RPMI7951 (cell line): Measurements from ENCODE around the gene DMD. TPM values are rescaled to one million over a fixed set of nuclear protein-coding genes. Genes with fewer than 3 reads are reported as not detected.

Experiments used
- DNase-seq: peaks from one replicate; pipeline ENCODE4 v3.0.0-alpha.2; 2012; ENCODE audit warnings: low read depth
- total RNA-seq: library from RNA; depleted of rRNA; stranded (reverse); fragments of >200 nt; shearing (Covaris generic); gene quantifications from 2 replicates; pipeline ENCODE4 v1.2.3, GENCODE V29; 2014

The DMD gene
- total RNA-seq, 1 experiment from 2014 or later = 2.0 TPM

DNA sequence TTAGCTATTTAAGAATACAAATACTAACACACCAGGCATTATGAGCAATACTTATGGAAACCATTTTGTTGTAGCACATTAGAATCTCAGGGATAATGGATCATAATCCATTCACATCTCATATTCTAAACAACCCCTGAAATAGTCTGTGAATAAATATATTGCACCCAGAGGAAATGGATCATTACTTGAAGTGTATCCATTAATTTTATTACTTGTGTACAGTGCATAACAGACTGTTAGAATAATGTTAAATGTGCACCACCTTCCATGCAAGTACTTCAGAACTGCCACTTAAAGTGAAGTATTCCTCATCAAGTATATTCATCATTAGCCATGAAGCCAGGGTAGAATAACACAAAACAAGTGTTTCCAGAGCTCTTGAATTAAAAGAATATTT is 715.5 kb downstream of the DMD start:
- no peak for DNase-seq

DNA sequence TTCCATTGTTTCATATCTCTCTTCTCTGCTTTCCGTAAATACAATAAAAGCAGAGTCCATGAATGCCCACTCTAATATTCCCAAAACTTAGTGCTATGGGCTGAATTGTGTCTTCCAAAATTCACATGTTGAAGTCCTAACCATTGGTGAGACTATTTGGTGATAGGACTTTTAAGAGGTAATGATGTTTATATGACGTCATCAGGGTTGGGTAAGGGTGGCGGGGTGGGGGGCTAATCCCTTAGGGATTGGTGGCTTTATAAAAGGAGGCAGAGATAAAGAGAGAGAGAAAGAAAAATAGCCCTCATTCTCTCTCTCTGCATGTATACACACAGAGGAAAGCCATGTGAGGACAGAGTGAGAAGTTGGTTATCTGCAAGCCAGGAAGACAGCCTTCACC is 722.2 kb downstream of the DMD start:
- DNase-seq = no peak

DNA sequence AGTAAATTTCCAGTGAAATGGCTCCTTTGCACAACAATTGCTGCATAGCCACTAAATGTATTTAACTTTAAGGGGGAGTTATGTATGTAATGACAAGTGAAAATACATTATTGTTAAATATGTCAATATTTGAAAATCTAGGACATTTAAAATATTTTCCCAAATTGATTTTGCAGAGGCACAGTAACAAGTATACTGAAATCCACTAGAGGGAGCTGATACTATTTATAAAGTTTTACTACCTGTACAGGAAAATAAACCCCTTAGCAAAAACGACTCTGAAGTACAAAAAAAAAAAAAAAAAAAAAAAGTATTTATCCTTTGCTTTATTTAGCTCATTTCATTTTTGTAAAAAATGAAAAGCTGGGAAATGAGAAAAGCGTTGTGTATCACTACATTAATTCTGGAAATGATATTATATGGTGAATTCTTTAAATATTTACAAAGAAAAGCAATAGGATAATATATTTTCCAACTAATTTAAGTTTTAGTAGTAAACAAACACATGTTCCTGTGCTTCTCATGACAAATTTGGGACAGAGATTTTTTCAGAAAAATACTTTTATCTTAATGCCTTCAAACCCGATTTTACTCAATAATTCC is 727.7 kb downstream of the DMD start:
- no peak for DNase-seq

DNA sequence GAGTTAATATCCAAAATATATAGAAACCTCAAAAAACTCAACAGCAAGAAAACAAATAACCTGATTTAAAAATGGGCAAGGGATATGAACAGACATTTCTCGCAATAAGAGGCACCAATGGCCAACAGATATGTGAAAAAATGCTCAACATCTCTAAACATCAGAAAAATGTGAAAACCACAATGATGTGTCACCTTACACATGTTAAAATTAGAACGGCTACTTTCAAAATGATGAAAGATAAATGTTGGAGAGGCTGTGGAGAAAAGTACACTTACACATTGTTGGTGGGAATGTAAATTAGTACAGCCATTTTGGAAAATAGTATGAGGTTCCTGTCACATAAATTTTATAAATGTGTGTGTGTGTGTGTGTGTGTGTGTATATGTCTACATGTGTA is 731.3 kb downstream of the DMD start:
- no peak for DNase-seq

DNA sequence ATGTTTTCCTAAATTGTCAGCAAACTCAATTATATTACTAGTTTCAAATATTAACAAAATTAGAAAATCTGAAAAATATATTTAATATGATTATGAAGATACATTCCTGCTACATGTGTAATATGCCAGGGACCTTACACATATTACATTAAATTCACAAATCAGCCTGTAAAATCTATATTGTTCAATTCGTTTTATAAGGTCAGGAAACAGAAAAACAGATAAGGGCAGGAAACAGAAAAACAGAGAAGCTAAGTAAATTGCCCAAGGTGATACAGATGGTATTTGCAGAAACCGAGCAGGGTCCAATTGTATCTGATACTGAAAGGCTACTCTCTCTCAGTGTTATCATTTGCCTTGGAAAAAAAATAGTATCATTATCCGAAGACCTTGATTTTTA is 739.0 kb downstream of the DMD start:
- DNase-seq = no peak

DNA sequence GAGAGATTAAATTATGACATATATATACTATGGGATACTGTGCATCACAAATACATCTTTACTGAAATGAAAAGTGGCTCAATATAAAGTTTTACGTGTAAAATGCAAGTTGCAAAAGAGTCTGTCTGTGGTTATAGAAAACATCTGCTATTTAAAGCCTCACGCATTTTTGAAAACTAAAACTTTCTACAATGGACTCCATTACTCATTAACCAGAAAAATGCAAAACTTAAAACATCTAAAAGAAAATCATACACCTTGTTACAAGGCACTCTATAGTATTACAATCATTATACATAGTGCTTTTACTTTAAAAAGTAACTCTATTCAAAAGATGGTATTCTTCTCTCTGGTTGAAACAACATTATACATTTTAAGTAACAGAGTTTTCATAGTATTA is 755.6 kb downstream of the DMD start:
- no peak for DNase-seq

DNA sequence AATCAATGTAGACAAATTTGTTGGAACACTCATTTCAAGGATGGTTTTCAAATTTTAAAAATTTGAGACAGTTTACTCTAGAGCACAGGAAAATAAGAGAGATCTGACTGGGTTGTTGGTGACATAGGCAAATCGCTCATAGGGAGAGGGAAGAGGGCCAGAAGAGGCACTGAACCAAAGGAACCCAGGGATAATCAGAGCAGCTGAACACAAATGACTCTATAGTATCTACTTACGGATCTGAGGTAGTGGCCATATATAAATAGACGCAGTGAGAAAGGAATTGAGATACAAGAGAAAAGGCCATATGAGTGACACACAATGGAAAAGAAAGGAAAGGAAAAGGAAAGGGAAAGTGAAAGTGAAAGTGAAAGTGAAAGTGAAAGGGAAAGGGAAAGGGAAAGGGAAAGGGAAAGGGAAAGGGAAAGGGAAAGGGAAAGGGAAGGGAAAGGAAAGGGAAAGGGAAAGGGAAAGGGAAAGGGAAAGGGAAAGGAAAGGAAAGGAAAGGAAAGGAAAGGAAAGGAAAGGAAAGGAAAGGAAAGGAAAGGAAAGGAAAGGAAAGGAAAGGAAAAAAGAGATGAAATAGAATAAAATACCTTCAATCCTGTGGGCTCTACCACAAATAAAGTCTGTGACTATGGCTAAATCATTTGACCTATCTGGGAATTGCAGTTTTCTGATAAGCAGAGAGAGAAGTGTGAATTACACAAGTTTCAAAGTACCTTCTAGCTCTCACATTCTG is 759.2 kb downstream of the DMD start:
- DNase-seq = no peak

DNA sequence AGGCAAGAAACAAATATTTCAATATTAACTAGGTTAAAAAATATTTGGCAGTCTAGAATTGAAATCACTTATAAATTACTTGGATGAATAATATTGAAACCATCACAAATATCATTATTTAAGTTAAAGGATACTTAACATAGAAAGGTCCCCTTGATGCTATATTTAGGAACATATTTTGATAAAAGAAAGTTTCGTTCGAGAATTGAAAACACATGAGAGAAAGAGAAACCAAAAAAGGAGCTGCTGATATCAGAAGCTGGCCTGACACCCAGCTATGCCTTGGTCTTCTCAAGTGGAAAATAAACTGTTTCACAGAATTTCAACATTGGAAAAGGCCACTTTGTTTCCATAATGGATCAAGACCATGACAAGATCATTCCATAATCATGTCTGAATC is 762.4 kb downstream of the DMD start:
- DNase-seq = no peak

DNA sequence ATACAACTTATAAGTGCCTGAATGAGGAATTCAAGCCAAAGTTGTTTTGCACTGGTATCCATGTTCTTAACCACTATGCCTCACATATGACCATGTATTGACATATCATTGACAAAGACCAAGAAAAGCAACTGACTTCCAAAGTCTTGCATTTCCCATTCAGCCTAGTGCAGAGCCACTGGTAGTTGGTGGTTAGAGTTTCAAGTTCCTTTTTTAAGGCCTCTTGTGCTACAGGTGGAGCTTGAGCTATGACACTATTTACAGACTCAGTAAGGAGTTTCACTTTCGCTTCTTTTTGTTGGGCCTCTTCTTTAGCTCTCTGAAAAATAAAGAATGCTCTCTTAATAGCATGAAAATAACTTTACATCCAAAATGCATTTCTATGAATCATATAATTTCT is 763.0 kb downstream of the DMD start:
- DNase-seq = no peak

DNA sequence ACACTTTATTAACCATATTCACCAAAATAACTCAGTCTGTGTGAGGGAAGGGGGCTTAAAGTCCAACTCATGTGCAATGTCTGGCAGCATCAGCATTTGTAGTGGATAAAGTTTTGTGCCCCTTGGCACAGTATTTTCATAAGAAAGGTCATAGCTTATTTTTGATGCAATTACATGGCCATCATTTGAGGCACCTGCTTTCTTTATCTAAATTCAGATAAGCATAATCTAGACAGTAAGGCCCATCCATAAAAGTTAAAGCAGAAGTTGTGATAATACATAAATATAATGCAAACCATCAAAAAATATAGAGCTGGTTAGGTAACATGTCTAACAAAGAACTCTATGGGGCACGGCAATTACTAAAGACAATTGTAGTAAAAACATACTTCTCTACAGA is 763.7 kb downstream of the DMD start:
- DNase-seq = no peak

DNA sequence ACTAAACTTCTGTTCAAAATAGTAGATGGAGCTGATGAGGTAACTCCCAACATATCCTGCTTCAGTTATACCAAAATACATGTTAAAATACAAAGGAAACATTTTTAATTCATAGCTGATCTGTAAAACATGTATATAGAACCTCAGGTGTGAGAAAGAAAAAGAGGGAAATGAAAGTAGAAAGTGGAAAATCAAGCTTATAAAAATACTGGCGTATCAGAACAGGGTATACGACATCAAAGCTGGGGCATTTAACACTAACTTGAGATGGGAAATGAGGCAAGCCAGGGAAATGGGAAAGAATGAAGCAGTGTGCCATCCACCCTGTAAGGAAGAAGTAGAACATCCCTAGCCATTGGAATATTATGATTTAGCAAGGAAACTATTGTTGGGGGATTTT is 767.5 kb downstream of the DMD start:
- no peak for DNase-seq

DNA sequence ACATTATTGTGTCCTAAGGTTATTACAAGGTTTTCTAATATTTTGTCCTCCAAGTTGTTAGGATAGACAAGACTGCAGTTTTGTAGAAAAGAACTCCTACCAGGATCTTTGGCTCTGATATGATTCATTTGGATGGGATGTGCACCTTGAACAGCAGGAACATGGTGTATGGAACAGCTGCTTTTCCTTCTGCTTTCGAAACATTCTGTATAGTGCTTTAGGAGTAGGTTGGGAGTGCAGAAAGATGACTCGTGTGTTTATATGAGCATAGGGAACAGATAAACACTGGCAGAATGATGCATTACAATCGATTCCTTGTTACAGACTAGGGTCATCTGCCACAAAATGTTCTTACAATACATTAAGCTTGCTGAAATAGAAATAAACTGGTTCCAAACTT is 790.1 kb downstream of the DMD start:
- no peak for DNase-seq

DNA sequence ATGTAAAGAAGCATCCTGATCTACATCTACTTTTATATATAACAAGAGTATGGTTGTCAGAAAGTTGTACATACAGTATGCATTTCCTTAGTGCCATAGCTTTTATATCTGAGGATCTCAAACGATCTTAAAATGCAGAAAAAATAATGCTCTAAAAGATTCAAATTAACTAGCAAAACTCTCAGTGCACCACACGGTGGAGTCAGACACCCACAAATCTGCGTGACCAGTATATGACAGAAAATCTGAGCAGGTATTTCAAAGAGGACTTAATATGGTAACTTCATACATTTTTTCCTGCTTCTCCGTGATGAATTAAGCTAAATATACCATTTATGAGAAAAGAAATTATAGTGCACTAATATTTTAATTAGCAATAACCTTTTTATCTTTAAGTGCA is 803.0 kb downstream of the DMD start:
- DNase-seq = no peak

DNA sequence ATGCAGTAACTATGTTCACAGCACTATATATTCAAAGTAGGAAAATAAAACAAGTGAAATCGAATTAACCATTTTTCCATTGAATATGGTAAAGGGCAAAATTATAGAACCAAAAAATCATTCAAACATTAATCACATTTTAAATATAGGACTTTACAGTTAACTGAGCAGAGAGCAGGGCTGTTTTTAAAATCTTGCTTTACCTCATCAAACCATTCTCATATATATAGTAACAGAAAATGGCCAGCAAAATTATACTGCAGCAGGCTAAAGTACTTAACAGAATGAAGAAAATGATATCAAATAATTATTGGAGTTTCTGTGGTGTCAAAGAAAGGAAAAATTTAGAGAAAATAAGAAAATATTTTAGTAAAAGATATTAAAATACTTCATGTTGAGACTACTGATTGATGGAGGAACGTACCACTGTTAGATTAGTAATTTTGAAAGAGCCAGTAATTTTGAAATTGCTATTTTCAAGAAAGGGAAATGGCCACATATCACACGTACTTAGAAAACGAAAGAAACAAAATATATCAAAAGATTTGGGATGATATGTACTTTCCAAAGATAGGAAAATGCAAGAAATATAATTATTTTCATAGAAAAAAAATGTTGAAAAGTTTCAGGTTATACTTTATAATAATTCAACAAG is 813.7 kb downstream of the DMD start:
- no peak for DNase-seq

DNA sequence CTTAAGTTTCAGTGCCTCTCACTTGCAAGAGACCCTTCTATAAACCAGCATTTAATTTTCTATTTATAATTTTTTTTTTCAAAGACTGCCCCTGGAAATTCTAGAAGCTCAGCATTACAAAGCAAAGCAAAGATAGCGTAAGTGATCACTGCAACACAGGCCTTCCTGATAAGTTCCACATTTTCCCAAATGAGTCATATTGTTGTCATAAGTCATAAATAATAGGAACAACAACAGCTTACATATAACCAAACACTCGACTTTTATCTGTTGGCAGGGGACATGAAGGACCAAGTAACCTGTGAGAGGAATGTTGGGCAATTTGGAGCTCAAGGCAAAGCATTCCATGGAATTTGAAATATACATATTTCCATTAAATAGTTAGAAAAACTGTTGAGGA is 815.5 kb downstream of the DMD start:
- no peak for DNase-seq

DNA sequence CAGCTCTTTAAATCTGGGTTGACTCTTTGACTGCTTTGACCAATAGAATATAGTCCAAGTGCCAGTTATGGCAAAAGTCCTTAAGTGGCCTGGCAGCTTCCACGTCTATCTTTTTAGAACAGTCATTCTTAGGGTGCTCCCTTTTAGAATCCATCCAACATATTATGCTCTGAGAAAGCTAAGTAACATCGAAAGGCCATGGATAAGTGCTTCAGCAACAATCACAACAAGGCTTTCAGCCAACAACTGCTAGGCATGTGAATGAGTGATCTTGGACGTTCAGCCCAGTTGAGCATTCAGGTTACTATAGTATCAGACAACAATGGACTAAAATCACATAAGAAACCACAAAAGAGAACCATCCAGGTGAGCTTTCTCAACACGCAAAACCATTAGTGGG is 818.7 kb downstream of the DMD start:
- no peak for DNase-seq

DNA sequence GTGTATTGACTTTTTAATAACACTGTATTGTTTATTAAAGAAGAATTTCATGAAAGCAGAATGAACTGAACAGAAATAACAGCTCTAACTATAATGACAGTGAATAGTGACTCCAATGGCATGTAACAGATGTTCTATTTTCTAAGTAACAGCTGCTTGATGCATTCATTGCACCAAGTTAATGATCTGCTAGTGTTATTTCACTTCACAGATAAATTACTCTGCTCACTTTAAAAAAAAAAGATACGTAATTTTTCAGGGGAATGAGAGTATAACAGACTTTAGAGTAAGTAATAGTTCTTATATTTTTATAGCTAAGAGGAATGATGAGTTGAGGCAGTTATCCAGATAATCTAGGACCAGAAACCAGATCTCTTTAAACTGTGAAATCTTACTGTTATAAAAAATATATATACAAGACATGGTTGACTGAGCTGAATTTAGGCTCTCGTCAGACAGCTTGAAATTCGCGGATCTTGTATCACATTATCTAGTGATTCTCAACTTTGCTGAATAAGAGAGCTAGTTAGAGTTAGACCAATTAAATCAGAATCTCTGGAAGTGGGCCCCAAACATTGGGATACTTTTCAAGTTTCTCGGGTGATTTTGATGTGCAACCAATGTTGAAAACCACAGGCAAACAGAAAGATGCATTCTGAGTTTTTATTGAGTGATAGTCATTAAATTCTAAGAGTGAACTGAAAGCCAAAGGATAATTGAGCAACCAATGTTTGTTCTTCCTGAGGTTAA is 840.7 kb downstream of the DMD start:
- no peak for DNase-seq

DNA sequence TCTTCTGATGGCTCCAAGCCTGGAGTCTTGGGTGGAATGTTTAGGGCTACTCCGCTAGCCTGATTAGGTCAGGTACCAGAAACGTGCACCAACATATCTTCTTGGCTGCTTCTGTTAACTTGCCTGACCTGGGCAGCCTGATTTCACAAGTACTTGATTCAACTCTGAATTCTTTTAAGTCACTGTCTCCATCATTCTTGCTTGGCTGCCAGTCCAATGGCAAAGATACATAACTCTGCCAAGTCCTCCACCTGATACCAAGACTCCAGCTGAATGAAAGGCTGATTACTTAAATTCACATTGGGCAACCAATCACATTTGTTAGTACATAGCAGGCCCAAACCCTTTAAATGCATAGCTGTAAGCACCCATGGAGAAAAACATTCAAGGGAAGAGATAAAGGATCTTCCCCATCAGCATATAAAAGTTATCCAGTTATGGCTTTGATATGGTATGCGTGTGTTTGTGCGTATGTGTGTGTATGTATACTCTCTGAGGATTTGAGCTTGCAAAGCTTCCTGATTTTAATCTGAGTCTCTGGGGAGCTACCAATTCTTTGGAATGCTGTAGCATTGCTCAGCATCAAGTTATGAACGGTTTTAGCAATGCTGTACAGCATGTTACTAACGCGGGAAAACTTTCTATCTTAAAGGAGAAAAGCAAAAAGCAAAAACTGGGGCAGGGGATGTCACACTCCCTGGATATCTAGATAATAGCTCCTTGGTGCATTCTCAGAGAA is 917.2 kb downstream of the DMD start:
- no peak for DNase-seq

DNA sequence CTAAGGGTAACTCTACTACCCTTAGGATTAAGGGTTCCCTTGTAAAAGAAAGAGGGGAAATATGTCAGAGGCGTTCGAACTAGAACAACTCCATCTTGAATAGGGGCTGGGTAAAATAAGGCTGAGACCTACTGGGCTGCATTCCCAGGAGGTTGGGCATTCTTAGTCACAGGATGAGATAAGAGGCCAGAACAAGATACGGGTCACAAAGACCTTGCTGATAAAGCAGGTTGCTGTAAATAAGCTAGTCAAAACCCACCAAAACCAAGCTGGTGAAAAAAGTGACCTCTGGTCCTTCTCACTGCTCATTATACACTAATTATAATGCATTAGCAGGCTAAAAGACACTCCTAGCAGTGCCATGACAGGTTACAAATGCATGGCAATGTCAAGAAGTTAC is 922.0 kb downstream of the DMD start:
- no peak for DNase-seq

DNA sequence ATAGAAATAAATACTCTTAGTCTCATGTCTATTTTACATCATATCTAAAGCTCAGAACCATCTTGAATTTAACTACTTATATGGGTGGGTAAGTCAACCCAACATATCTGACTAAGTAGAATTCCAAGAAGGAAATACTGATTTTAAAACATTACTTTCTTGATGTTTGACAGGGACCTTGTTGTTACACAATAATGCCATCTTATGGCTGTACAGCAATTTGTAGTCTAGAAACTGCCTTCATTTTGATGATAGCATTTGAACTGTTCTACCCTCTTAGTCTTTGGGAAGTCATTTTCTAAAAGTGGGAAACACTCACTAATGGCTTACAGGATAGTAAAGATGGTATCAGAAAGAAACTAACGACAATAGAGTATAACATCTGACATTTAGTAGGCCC is 929.5 kb downstream of the DMD start:
- DNase-seq = no peak

DNA sequence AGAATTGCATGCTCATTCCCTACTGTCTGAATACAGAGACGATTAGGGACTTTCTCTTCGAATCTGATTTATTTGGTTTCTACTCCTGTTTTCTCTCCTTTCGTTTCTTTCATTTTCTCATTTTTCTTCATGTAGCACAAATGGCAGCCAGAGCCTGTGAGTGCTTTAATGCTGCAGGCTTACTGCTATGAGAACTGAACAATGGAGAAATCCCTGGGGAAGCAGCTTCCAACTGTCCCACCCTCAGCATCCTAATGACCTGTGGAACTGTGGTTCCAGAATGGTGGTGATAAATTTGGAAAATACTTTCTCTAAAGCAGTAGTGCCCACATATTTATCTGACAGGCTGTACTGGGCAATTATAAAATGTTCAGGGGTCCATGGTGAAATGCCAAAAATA is 930.4 kb downstream of the DMD start:
- DNase-seq = no peak

DNA sequence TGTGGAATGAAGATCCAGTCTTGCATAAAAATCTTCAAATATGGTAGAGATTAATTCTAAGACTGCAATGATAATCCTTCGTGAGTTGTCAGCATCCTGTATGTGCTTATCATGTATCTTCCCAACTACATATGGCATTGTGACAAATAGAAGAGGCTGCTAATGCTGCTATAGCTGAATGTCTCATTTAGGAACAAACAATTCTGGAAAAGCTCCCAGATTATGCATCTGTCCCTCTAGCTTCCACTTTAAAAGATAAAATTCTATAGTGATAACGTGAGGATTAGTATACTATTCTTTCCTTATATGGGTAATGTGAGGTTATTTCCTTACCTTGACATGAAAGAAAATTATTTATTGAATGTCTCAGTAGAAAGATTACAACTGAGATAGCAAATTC is 930.9 kb downstream of the DMD start:
- no peak for DNase-seq
